ENCODE data around the gene NHLRC1. TPM values are rescaled to one million over a fixed set of nuclear protein-coding genes. Genes with fewer than 3 reads are reported as not detected.

NHLRC1 gene
- polyA plus RNA-seq, 3 donors, result 0.75 to 3.1 (median 1.4) TPM

GRCh38 chr6:18101271-18101670, 21.2 kb downstream of the NHLRC1 start:
- H3K4me1 Mint-ChIP-seq, result no peaks in the 10 kb centered on the region
- no peak overlapping the region for H3K9ac ChIP-seq (ENCODE audit: insufficient read depth, low read length, poor library complexity, severe bottlenecking)
- H3K4me1 ChIP-seq (ENCODE audit: control insufficient read depth in 1 of 2, insufficient read depth in 2 of 2, low read length in 2 of 2), result no peaks in the 10 kb centered on the region
- peaks cover 0 to 14% (median 6%) of the 10 kb centered on the region in 7 donors for H3K9me3 Mint-ChIP-seq
- no peaks in the 10 kb centered on the region for H4K20me1 ChIP-seq (ENCODE audit: insufficient read depth, low read length)
- H3K79me2 ChIP-seq (ENCODE audit: insufficient read depth, low read length), result no peaks in the 10 kb centered on the region
- TF ChIP-seq CTCF (IDR thresholded peaks at IDR 0.05), result no peak
- no peaks in the 10 kb centered on the region for H3K27me3 ChIP-seq (ENCODE audit: control insufficient read depth in 2 of 2, insufficient read depth in 2 of 2, low read length in 2 of 2)
- H3K9me3 ChIP-seq (replicated peaks in 1 of 2; ENCODE audit: control insufficient read depth in 1 of 2, insufficient read depth in 1 of 2, low read length in 2 of 2), result no peaks in the 10 kb centered on the region
- H3K36me3 Mint-ChIP-seq, result no peaks in the 10 kb centered on the region
- peaks cover 0 to 3% (median 3%) of the 10 kb centered on the region in 3 donors for H3K27me3 Mint-ChIP-seq (ENCODE audit: low read depth in 3 of 3)
- DNase-seq, result no peak
- WGBS (ENCODE audit: insufficient coverage), result no CpG with 5 or more reads among the region's 1 CpG
- H3K27ac Mint-ChIP-seq, result no peak overlapping the region
- no peak overlapping the region for H3K4me2 ChIP-seq (replicated peaks; ENCODE audit: extremely low read depth, low read length, poor library complexity, severe bottlenecking)
- H2AFZ ChIP-seq (ENCODE audit: insufficient read depth, low read depth, low read length, poor library complexity, severe bottlenecking), result no peak overlapping the region
- no peak overlapping the region for H3K27ac ChIP-seq (ENCODE audit: low read depth in 1 of 2, low read length in 2 of 2)
- no peak overlapping the region for H3K4me3 ChIP-seq (replicated peaks in 1 of 3; ENCODE audit: low read depth in 2 of 3, low read length in 3 of 3)
- no peaks in the 10 kb centered on the region for H3K36me3 ChIP-seq (replicated peaks in 1 of 2; ENCODE audit: control insufficient read depth in 1 of 2, insufficient read depth in 2 of 2, low read length in 2 of 2)
- intact Hi-C loops (cut with micrococcal nuclease), result no loop called here
- H3K4me3 Mint-ChIP-seq, result no peak overlapping the region

GRCh38 chr6:18100296-18100695, 22.2 kb downstream of the NHLRC1 start:
- no peak for TF ChIP-seq CTCF (IDR thresholded peaks at IDR 0.05)
- H3K27ac ChIP-seq (ENCODE audit: low read depth in 1 of 2, low read length in 2 of 2), result no peak overlapping the region
- no peaks in the 10 kb centered on the region for H3K4me1 ChIP-seq (ENCODE audit: control insufficient read depth in 1 of 2, insufficient read depth in 2 of 2, low read length in 2 of 2)
- no peaks in the 10 kb centered on the region for H3K79me2 ChIP-seq (ENCODE audit: insufficient read depth, low read length)
- H3K27me3 ChIP-seq (ENCODE audit: control insufficient read depth in 2 of 2, insufficient read depth in 2 of 2, low read length in 2 of 2), result no peaks in the 10 kb centered on the region
- no peak for DNase-seq
- H3K4me1 Mint-ChIP-seq, result no peaks in the 10 kb centered on the region
- no peaks in the 10 kb centered on the region for H3K36me3 ChIP-seq (replicated peaks in 1 of 2; ENCODE audit: control insufficient read depth in 1 of 2, insufficient read depth in 2 of 2, low read length in 2 of 2)
- no peaks in the 10 kb centered on the region for H3K9me3 ChIP-seq (replicated peaks in 1 of 2; ENCODE audit: control insufficient read depth in 1 of 2, insufficient read depth in 1 of 2, low read length in 2 of 2)
- peaks cover 0 to 9% (median 3%) of the 10 kb centered on the region in 7 donors for H3K9me3 Mint-ChIP-seq
- H3K4me3 Mint-ChIP-seq, result no peak overlapping the region
- no peak overlapping the region for H2AFZ ChIP-seq (ENCODE audit: insufficient read depth, low read depth, low read length, poor library complexity, severe bottlenecking)
- intact Hi-C loops (cut with micrococcal nuclease), result no loop called here
- no peak overlapping the region for H3K27ac Mint-ChIP-seq
- 95% methylated on average over 3 of the region's 3 CpGs for WGBS (ENCODE audit: insufficient coverage)
- H3K9ac ChIP-seq (ENCODE audit: insufficient read depth, low read length, poor library complexity, severe bottlenecking), result no peak overlapping the region
- peaks cover 0 to 3% (median 3%) of the 10 kb centered on the region in 3 donors for H3K27me3 Mint-ChIP-seq (ENCODE audit: low read depth in 3 of 3)
- H3K4me3 ChIP-seq (replicated peaks in 1 of 3; ENCODE audit: low read depth in 2 of 3, low read length in 3 of 3), result no peak overlapping the region
- H3K36me3 Mint-ChIP-seq, result no peaks in the 10 kb centered on the region
- no peaks in the 10 kb centered on the region for H4K20me1 ChIP-seq (ENCODE audit: insufficient read depth, low read length)
- H3K4me2 ChIP-seq (replicated peaks; ENCODE audit: extremely low read depth, low read length, poor library complexity, severe bottlenecking), result no peak overlapping the region
